ENCODE results near the gene GCNA.

The GCNA gene

GRCh38 chrX:71534773-71535544, 43.3 kb upstream of the GCNA start:
- Histone ChIP-seq H3K36me3 (peaks cover 9% of the 10 kb centered on the region), H3K27me3 (no peaks in the 10 kb centered on the region), H3K4me3 (ENCODE audit: low read depth, low read length) (peak overlapping the region; percentile 82), H3K9me3 (no peaks in the 10 kb centered on the region), H3K4me1 (no peaks in the 10 kb centered on the region; the same call in 1 of the 2 replicates)
- no peak for DNase-seq
- no peak for TF ChIP-seq CTCF (IDR thresholded peaks at IDR 0.05; ENCODE audit: low read depth, low read length)

- H3K36me3 ChIP-seq, result peaks cover 9% of the 10 kb centered on the region
- DNase-seq, result no peak
These were observed 42.0 kb upstream of the GCNA start for GRCh38 chrX:71536285-71536684.

GRCh38 chrX:71537743-71538142, 40.5 kb upstream of the GCNA start:
- no peak for TF ChIP-seq CTCF (IDR thresholded peaks at IDR 0.05; ENCODE audit: low read depth, low read length)
- Histone ChIP-seq H3K36me3 (peaks cover 9% of the 10 kb centered on the region), H3K9me3 (no peaks in the 10 kb centered on the region), H3K4me3 (ENCODE audit: low read depth, low read length) (no peak overlapping the region), H3K4me1 (peaks cover 7% of the 10 kb centered on the region), H3K27me3 (no peaks in the 10 kb centered on the region)
- DNase-seq, result no peak

More at GRCh38 chrX:71536285-71536684, 42.0 kb upstream of the GCNA start:
- H3K4me1 ChIP-seq, result no peaks in the 10 kb centered on the region; the same call in 1 of the 2 replicates
- no peaks in the 10 kb centered on the region for H3K27me3 ChIP-seq
- peak overlapping the region; percentile 82 for H3K4me3 ChIP-seq (ENCODE audit: low read depth, low read length)
- no peak for TF ChIP-seq CTCF (IDR thresholded peaks at IDR 0.05; ENCODE audit: low read depth, low read length)
- no peaks in the 10 kb centered on the region for H3K9me3 ChIP-seq

- no peaks in the 10 kb centered on the region for H3K27me3 ChIP-seq
- H3K4me1 ChIP-seq, result peaks cover 10% of the 10 kb centered on the region
- no peak overlapping the region for H3K4me3 ChIP-seq (ENCODE audit: low read depth, low read length)
- no peaks in the 10 kb centered on the region for H3K9me3 ChIP-seq
- no peak for DNase-seq
- no peak for TF ChIP-seq CTCF (IDR thresholded peaks at IDR 0.05; ENCODE audit: low read depth, low read length)
- peaks cover 35% of the 10 kb centered on the region for H3K36me3 ChIP-seq
These were observed 37.4 kb upstream of the GCNA start for GRCh38 chrX:71540801-71541200.

- Histone ChIP-seq H3K36me3 (peaks cover 39% of the 10 kb centered on the region), H3K9me3 (no peaks in the 10 kb centered on the region), H3K4me3 (ENCODE audit: low read depth, low read length) (no peak overlapping the region), H3K27me3 (no peaks in the 10 kb centered on the region), H3K4me1 (peaks cover 10% of the 10 kb centered on the region)
- DNase-seq, result no peak
- no peak for TF ChIP-seq CTCF (IDR thresholded peaks at IDR 0.05; ENCODE audit: low read depth, low read length)
These were observed 36.8 kb upstream of the GCNA start for GRCh38 chrX:71541210-71542022.

- no peaks in the 10 kb centered on the region for H3K9me3 ChIP-seq
- TF ChIP-seq CTCF (IDR thresholded peaks at IDR 0.05; ENCODE audit: low read depth, low read length), result no peak
- no peak for DNase-seq
- H3K4me1 ChIP-seq, result peaks cover 10% of the 10 kb centered on the region
- H3K4me3 ChIP-seq (ENCODE audit: low read depth, low read length), result no peak overlapping the region
- H3K36me3 ChIP-seq, result peaks cover 49% of the 10 kb centered on the region
- no peaks in the 10 kb centered on the region for H3K27me3 ChIP-seq
These were observed 35.8 kb upstream of the GCNA start for GRCh38 chrX:71542411-71542810.
